Measurements from ENCODE around the gene NPAS3.

Gene NPAS3

DNA sequence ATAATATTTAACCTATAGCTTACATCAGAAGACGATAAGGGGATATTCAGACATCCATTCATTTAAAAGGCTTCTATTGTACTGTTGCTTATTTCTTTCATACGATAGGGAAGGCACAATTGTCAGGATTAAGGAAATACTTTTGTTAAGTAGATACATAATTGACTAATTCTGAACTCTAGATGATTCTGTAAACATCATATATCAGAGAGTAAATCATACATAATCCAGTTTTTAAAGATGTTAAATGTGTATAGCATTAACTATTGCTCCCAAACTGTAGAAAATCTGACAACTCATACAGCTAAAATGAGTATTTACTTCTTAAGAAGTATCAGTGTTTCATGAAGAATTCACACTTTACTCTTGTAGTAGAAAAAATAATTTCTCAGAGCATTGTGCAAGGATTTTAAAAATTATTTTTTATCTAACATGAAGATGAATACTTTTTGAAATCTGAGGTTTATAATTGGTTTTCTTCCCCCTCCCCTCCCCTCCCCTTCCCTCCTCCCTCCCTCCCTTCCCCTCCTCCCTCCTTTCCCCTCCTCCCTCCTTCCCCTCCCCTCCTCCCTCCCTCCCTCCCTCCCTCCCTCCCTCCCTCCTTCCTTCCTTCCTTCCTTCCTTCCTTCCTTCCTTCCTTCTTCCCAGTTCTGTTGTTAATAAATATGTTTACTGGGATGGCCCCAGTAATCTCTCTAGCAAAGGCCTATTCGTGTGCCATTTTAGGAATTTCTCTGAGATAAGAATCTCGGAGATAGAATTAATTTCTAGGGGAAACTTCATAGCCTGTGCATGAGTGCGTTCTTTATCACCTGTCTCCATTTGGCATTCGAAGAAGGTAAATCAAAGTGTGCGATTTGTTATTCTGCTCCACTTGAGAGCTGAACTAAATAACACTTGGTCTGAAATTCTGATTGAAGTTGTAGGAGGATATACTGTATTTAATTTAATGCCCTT lies 2.3 kb downstream of the NPAS3 start:
- no peak for TF ChIP-seq CTCF (IDR thresholded peaks at IDR 0.05; ENCODE audit: low read depth, low read length, missing control alignments)
- H3K4me3 ChIP-seq (ENCODE audit: low read depth, low read length) = no peak overlapping the region
- DNase-seq (ENCODE audit: low read depth) = no peak

GRCh38 chr14:32941668-32942065 lies 3.0 kb downstream of the NPAS3 start:
- DNase-seq (ENCODE audit: low read depth) = no peak

DNA sequence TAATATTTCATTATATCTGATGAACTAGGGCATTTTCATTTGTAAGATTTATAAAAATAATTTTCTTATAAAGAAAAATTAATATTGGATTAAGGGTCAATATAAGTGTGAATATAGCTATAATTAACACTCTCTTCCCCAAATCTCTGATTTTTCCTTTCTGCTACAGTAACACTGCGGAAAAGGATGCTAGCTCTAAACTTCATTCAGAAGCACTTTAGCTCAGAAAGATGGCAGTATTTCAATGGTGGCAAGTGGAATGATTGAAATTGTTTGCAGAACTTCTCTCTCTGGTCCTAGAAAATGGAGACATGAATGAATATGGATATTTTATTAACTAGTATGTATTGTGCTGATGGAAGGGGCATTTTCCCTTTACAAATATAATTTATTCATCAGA lies 8.4 kb downstream of the NPAS3 start:
- no peak for DNase-seq (ENCODE audit: low read depth)
- no peak overlapping the region for H3K4me3 ChIP-seq (ENCODE audit: low read depth, low read length)
- no peak for TF ChIP-seq CTCF (IDR thresholded peaks at IDR 0.05; ENCODE audit: low read depth, low read length, missing control alignments)

More at GRCh38 chr14:32941668-32942065, 3.0 kb downstream of the NPAS3 start:
- no peak overlapping the region for H3K4me3 ChIP-seq (ENCODE audit: low read depth, low read length)
- TF ChIP-seq CTCF (IDR thresholded peaks at IDR 0.05; ENCODE audit: low read depth, low read length, missing control alignments) = no peak

DNA sequence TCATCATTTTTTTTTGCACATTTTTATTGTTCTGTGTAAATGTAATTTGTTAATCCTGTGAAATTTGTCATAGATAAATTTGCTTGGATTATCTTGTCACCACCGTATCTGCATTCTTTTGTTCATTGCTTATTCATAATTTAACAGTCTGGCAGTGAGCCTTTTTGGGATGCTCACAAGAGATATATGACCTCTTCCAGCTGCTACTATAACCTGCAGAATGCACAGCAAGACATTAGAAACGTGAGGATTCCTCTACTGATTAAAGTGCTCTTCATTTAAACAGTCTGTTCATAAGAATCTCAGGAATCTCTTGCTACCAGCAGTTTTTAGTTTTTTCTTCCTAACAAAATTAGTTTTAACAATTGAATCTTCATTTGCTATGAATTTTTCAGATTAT lies 9.1 kb downstream of the NPAS3 start:
- no peak for TF ChIP-seq CTCF (IDR thresholded peaks at IDR 0.05; ENCODE audit: low read depth, low read length, missing control alignments)
- no peak overlapping the region for H3K4me3 ChIP-seq (ENCODE audit: low read depth, low read length)
- DNase-seq (ENCODE audit: low read depth) = no peak

DNA sequence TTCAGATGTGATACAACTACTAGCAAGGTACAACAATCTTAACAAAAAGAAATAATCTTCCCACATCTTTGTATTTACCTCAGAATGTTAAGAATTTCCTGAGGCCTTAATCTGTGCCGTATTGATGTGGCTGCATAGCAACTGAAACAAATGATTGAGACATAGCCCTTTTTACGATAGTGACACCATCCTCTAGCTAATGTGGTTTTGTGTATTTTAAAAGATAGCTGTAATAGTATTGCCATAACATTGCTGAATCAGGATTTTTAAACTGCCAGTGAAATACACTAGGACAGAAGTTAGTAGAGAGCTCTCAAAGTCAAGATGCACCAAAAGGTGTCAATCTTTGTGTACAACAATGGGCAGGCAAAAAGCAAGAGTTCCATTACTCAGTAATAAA lies 11.9 kb downstream of the NPAS3 start:
- H3K4me3 ChIP-seq (ENCODE audit: low read depth, low read length) = no peak overlapping the region
- TF ChIP-seq CTCF (IDR thresholded peaks at IDR 0.05; ENCODE audit: low read depth, low read length, missing control alignments) = no peak
- no peak for DNase-seq (ENCODE audit: low read depth)

- TF ChIP-seq CTCF (IDR thresholded peaks at IDR 0.05; ENCODE audit: low read depth, low read length, missing control alignments) = no peak
- H3K4me3 ChIP-seq (ENCODE audit: low read depth, low read length) = no peak overlapping the region
- no peak for DNase-seq (ENCODE audit: low read depth)
Measured at GRCh38 chr14:32967421-32967820, 28.7 kb downstream of the NPAS3 start.
